ENCODE measurements around the gene PRPSAP1. TPM values are rescaled to one million over a fixed set of nuclear protein-coding genes. Genes with fewer than 3 reads are reported as not detected.

The PRPSAP1 gene
- total RNA-seq, 1 experiment from 2014 or later = 77.5 TPM

- Histone ChIP-seq H3K36me3 (ENCODE audit: insufficient read depth, low read length, poor library complexity, severe bottlenecking) (no peaks in the 10 kb centered on the region), H3K4me3 (ENCODE audit: low read depth, low read length, poor library complexity, severe bottlenecking) (no peak overlapping the region), H3K27ac (ENCODE audit: low read depth, low read length, poor library complexity, severe bottlenecking) (no peak overlapping the region), H3K9me3 (ENCODE audit: low read depth, low read length, poor library complexity, severe bottlenecking) (no peaks in the 10 kb centered on the region), H3K4me1 (ENCODE audit: insufficient read depth, low read length, poor library complexity, severe bottlenecking) (no peaks in the 10 kb centered on the region), H3K27me3 (replicated peaks; ENCODE audit: insufficient read depth, low read depth, low read length, poor library complexity) (no peaks in the 10 kb centered on the region)
- no peak for DNase-seq (ENCODE audit: low spot score)
- no peak for TF ChIP-seq CTCF (conservative IDR thresholded peaks at IDR 0.05; ENCODE audit: low read depth, low read length)
- TF ChIP-seq EZH2 (IDR thresholded peaks at IDR 0.05; ENCODE audit: borderline replicate concordance, low read depth, low read length, poor library complexity, severe bottlenecking) = no peak
- intact Hi-C loops (cut with micrococcal nuclease; ENCODE audit: unreplicated experiment) = no loop called here
- ChIA-PET CTCF (no interaction called here), POLR2A (ENCODE audit: low non-redundant PET) (no interaction called here)
- BruUV-seq (replicated peaks) = no TSS peak
These were observed 57.5 kb downstream of the PRPSAP1 start for GRCh38 chr17:76296186-76296585.

GRCh38 chr17:76293106-76293505 is 60.6 kb downstream of the PRPSAP1 start:
- no TSS peak for BruUV-seq (replicated peaks)
- TF ChIP-seq CTCF (conservative IDR thresholded peaks at IDR 0.05; ENCODE audit: low read depth, low read length) (no peak), EZH2 (IDR thresholded peaks at IDR 0.05; ENCODE audit: borderline replicate concordance, low read depth, low read length, poor library complexity, severe bottlenecking) (no peak)
- intact Hi-C loops (cut with micrococcal nuclease; ENCODE audit: unreplicated experiment) = no loop called here
- Histone ChIP-seq H3K36me3 (ENCODE audit: insufficient read depth, low read length, poor library complexity, severe bottlenecking) (no peaks in the 10 kb centered on the region), H3K27me3 (replicated peaks; ENCODE audit: insufficient read depth, low read depth, low read length, poor library complexity) (no peaks in the 10 kb centered on the region), H3K9me3 (ENCODE audit: low read depth, low read length, poor library complexity, severe bottlenecking) (no peaks in the 10 kb centered on the region), H3K4me3 (ENCODE audit: low read depth, low read length, poor library complexity, severe bottlenecking) (no peak overlapping the region), H3K27ac (ENCODE audit: low read depth, low read length, poor library complexity, severe bottlenecking) (no peak overlapping the region), H3K4me1 (ENCODE audit: insufficient read depth, low read length, poor library complexity, severe bottlenecking) (no peaks in the 10 kb centered on the region)
- ChIA-PET POLR2A (ENCODE audit: low non-redundant PET) (no interaction called here), CTCF (no interaction called here)
- DNase-seq (ENCODE audit: low spot score) = no peak

GRCh38 chr17:76292567-76292966 is 61.1 kb downstream of the PRPSAP1 start:
- H3K9me3 ChIP-seq (ENCODE audit: low read depth, low read length, poor library complexity, severe bottlenecking) = no peaks in the 10 kb centered on the region
- no peak overlapping the region for H3K4me3 ChIP-seq (ENCODE audit: low read depth, low read length, poor library complexity, severe bottlenecking)
- H3K27me3 ChIP-seq (replicated peaks; ENCODE audit: insufficient read depth, low read depth, low read length, poor library complexity) = no peaks in the 10 kb centered on the region
- intact Hi-C loops (cut with micrococcal nuclease; ENCODE audit: unreplicated experiment) = no loop called here
- no peaks in the 10 kb centered on the region for H3K4me1 ChIP-seq (ENCODE audit: insufficient read depth, low read length, poor library complexity, severe bottlenecking)
- BruUV-seq (replicated peaks) = no TSS peak
- TF ChIP-seq CTCF (conservative IDR thresholded peaks at IDR 0.05; ENCODE audit: low read depth, low read length) = no peak
- no peak for TF ChIP-seq EZH2 (IDR thresholded peaks at IDR 0.05; ENCODE audit: borderline replicate concordance, low read depth, low read length, poor library complexity, severe bottlenecking)
- no peak for DNase-seq (ENCODE audit: low spot score)
- no peak overlapping the region for H3K27ac ChIP-seq (ENCODE audit: low read depth, low read length, poor library complexity, severe bottlenecking)
- ChIA-PET CTCF (no interaction called here), POLR2A (ENCODE audit: low non-redundant PET) (no interaction called here)
- H3K36me3 ChIP-seq (ENCODE audit: insufficient read depth, low read length, poor library complexity, severe bottlenecking) = no peaks in the 10 kb centered on the region
